ENCODE measurements around the gene BRD7.

The BRD7 gene

GRCh38 chr16:50324345-50324744 lies 44.4 kb downstream of the BRD7 start:
- DNase-seq (ENCODE audit: extremely low read depth in 1 of 2, low read depth in 1 of 2), result no peak

- DNase-seq (ENCODE audit: extremely low read depth in 1 of 2, low read depth in 1 of 2), result no peak
Observed at GRCh38 chr16:50323335-50324011, 45.3 kb downstream of the BRD7 start.

GRCh38 chr16:50322333-50322732 lies 46.5 kb downstream of the BRD7 start:
- DNase-seq (ENCODE audit: extremely low read depth in 1 of 2, low read depth in 1 of 2), result no peak

- DNase-seq (ENCODE audit: extremely low read depth in 1 of 2, low read depth in 1 of 2), result no peak
Observed at GRCh38 chr16:50320310-50320709, 48.5 kb downstream of the BRD7 start.

GRCh38 chr16:50318796-50319578 lies 49.8 kb downstream of the BRD7 start:
- no peak for DNase-seq (ENCODE audit: extremely low read depth in 1 of 2, low read depth in 1 of 2)

- DNase-seq (ENCODE audit: extremely low read depth in 1 of 2, low read depth in 1 of 2), result no peak
Observed at GRCh38 chr16:50316848-50317630, 51.7 kb downstream of the BRD7 start.

- no peak for DNase-seq (ENCODE audit: extremely low read depth in 1 of 2, low read depth in 1 of 2)
Observed at GRCh38 chr16:50316102-50316847, 52.5 kb downstream of the BRD7 start.

- no peak for DNase-seq (ENCODE audit: extremely low read depth in 1 of 2, low read depth in 1 of 2)
Observed at GRCh38 chr16:50315346-50315997, 53.3 kb downstream of the BRD7 start.

- no peak for DNase-seq (ENCODE audit: extremely low read depth in 1 of 2, low read depth in 1 of 2)
Observed at GRCh38 chr16:50314665-50315064, 54.1 kb downstream of the BRD7 start.

- peak; percentile 18 to 44 for DNase-seq (ENCODE audit: extremely low read depth in 1 of 2, low read depth in 1 of 2)
Observed at GRCh38 chr16:50313596-50314478, 55.0 kb downstream of the BRD7 start.

- DNase-seq (ENCODE audit: extremely low read depth in 1 of 2, low read depth in 1 of 2), result no peak
Observed at GRCh38 chr16:50311891-50312501, 56.8 kb downstream of the BRD7 start.

GRCh38 chr16:50311134-50311528 lies 57.7 kb downstream of the BRD7 start:
- DNase-seq (ENCODE audit: extremely low read depth in 1 of 2, low read depth in 1 of 2), result no peak

GRCh38 chr16:50310308-50311133 lies 58.3 kb downstream of the BRD7 start:
- no peak for DNase-seq (ENCODE audit: extremely low read depth in 1 of 2, low read depth in 1 of 2)

- no peak for DNase-seq (ENCODE audit: extremely low read depth in 1 of 2, low read depth in 1 of 2)
Observed at GRCh38 chr16:50309527-50310307, 59.1 kb downstream of the BRD7 start.

- DNase-seq (ENCODE audit: extremely low read depth in 1 of 2, low read depth in 1 of 2), result no peak
Observed at GRCh38 chr16:50309156-50309526, 59.6 kb downstream of the BRD7 start.

- DNase-seq (ENCODE audit: extremely low read depth in 1 of 2, low read depth in 1 of 2), result no peak
Observed at GRCh38 chr16:50308237-50308965, 60.4 kb downstream of the BRD7 start.

GRCh38 chr16:50306287-50306686 lies 62.5 kb downstream of the BRD7 start:
- DNase-seq (ENCODE audit: extremely low read depth in 1 of 2, low read depth in 1 of 2), result no peak
